NCI-H2107 (cell line): ENCODE data around the gene MRPS21.

ENCODE experiments used
- DNase-seq: peaks from one replicate; lab custom pipeline; 2025; lab: John Stamatoyannopoulos, UW

MRPS21 gene

DNA sequence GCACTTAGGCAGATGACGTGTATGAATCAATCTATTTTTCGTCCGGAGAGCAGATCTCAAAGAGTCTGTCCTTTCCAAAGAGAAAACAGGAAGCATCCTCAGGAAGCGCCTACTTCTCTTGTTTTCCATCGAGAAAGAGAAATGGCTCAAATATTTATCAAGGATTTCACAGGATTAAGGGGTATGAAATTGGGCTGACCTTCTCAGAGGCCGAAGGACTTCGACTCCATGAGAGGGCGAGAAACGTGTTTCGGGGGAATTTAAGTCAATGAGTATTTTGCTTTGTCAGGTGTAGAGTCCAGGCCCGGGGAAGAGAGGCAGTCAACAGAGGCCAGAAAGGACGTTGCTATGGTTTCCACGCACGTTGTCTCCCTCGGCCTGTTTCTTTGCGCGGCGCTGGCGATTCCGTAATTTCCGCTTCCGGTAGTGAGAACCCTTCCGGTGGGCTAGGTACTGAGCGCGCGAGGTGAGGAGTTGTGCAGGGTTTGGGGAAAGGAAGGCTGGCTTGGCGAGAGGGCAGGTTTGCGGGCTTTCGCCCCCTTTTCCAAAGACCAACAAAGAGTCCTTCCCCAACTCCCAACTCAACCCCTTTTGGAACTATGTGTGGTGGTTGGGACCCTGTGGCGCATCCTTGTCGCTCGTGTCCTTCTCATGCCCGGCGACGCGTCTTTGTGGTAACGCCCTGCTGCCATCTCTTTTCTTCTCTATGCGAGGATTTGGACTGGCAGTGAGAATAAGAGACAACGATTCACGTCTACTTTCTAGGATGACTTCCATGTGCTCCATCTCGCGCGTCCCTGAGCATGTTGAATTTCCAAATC, at the start of gene MRPS21:
TSS of gene MRPS21 (plus strand) at position 429 of the 821 bp plus-strand sequence. CDS start 506 bp downstream, outside the sequence.
- peak; percentile 94 for DNase-seq

DNA sequence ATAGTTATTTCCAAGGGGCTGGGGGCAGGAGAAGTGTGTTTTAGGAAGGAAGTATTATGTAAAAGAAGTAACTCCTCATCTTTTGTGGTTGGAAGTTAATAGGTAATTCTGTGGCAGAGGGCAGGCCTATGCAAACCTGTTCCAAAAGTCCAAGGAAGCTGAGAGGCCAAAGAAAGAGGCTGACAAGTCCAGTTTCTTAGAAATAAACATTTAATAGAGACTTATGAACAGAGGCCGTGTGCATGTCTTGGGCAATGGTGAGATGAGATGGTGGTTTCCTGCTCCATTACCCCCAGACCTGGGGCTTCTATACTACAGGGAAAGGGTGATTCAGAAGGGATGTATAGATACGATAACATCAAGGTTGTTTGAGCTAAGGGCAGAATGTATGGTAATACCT, 43.7 kb upstream of the MRPS21 start:
- DNase-seq: no peak

DNA sequence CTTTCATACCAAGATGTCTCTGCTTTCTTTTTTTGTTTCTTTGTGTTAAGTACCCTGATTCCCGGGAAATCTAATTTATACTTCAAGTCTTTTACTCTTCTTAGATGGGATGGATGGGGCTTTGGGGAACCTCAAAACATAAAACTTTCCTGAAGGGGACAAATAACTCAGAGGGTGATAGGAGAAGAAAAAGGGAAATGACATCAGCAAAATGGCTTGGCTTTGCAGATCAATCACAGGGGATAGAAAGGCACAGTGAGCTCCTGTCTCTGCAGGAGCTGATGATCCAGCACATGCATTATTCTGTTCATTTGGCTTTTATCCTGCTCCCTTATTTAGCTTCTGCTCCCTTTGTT, 37.5 kb upstream of the MRPS21 start:
- DNase-seq: no peak

DNA sequence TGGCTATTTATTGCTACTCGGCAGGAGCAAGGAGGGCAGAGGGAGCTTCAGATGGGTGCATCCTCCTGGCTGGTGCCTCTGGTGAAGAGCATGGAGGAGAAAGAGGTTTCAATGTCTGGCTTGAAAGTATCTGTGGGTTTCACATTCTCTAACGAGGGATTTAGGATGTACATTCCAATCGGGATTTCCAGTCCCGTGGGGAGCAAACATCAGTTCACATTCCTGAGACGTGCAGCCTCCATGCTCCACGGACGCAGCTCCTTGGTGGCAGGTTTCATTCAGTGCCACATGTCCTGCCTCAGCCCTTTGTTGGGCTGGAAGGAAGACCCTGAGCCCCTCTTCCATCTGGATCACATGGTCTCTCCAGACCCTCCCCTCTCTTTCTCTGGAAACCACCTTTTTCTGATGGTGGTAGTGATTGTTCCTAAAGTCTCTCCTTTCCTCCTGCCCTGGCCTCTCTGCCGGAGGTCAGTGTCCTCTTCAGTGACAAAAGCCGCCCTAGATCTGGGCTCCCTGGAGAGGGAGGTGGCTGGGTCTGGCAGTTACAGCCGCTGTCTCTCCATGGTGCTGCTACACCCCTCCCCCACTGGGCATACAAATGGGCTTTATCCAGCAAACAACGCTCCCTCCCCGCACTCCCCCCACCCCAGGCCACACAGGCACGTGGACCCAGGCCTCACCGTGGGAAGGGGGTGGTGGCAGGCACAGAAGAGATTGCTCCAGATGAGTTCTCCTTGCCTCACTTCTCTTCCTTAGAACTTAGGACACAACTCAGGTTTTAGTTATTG, 36.9 kb upstream of the MRPS21 start:
- DNase-seq: no peak

DNA sequence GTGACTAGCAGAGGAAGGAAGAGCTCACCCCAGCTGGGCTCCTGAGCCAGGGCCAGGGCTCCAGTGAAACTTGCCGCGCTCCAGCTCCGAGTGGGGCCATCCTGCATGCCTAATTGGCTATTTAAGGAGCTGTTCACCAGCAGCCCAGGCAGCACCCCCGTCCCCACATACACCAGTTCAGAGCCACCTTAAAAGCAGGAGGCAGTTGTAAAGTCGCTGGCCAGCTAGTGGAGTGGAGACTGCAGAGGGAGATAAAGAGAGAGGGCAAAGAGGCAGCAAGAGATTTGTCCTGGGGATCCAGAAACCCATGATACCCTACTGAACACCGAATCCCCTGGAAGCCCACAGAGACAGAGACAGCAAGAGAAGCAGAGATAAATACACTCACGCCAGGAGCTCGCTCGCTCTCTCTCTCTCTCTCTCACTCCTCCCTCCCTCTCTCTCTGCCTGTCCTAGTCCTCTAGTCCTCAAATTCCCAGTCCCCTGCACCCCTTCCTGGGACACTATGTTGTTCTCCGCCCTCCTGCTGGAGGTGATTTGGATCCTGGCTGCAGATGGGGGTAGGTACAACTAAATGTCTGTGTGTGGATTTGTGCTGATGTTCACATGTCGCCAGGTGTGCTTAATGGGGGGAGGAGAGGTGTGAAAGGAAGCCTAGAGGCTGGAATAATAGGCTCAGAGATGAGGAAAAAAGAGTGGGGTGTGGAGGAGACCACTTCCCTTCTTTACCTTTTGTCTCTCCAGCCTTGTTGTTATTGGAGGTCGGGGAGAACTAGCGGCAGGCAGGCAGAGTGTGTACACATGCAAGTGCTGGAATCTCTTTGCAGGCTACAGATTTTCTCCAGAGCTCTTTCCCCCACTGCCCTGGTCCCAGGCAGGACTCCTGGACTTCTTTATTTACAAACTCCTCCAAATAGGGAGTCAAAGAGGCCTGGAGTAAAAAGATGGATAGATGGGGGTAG, 35.8 kb upstream of the MRPS21 start, which contains the start of gene CA14:
TSS of gene CA14 (plus strand) at position 151 of the 962 bp plus-strand sequence. CDS start at position 506, 355 bp downstream.
- no peak for DNase-seq

DNA sequence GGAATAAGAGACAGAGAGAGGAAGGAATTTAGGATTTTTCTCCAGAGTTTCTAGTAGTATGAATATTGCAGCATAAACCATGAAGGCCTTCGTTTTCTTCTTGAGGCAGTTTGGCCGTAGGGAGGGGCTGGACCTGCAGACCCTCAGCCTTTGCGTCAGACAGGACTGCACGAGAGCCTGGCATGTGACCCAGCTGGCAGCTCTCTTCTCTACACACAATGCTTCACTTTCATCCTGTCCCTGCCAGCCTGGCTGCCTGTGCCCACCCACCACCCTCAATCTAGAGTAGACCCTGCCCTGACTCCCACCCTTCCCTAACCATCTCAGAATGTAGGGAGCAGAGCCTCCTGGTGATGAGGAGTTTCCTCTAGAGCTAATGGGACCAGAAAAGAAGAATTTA, 34.4 kb upstream of the MRPS21 start:
- DNase-seq: no peak

DNA sequence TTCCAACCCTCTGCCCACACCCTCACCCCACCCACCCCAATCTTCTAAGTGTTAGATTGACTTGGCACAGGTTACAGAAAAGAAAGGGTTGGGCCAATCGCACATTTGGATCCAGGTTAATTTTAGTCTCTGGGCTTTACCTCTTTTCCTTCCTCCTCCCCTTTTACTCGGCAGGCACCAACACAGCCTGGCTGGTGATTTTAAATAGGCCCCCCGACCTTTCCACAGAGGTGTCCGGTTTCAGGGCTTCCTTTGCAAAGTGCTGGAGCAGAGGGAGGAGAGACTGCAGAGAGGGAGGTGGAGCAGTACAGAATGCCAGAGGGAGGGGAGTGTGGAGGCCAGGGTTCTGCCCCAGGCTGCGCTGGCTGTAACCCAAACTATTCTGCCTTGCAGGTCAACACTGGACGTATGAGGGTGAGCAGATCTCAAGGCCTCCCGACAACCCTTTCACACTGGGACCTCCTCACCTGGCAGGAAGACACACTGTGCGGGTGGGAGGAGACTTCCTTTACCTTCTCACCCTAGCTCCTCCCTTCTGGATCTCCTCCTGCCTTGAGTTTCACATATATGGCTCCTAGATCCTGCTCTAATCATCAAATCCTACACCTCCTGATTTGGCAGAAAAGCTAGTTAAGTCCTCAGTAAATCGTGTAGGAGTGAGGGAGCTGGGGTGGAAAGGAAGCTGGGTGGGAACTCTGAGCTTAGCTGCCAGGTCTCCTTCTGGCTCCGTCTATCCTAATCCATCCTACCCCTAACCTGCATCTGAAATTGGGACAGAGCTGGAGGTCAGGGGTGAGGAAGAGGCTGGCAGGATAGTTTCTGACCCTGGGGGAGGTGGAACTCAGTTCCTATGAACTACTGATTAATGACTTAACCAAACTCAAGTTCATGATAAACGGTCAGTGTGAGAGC, 33.6 kb upstream of the MRPS21 start:
- peak; percentile 71 for DNase-seq

DNA sequence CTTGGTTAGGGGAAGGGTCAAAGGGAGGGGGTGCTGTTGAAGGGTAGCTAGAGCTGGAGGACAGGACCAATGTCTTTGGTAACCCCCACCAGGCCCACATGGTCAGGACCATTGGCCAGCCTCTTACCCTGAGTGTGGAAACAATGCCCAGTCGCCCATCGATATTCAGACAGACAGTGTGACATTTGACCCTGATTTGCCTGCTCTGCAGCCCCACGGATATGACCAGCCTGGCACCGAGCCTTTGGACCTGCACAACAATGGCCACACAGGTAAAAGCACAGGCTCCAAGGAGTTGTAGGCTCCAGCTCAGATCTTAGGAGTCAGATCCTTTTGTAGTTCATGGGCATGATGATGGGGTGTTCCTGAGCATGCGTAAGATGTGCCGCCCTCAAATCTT, 32.3 kb upstream of the MRPS21 start:
- DNase-seq: no peak

DNA sequence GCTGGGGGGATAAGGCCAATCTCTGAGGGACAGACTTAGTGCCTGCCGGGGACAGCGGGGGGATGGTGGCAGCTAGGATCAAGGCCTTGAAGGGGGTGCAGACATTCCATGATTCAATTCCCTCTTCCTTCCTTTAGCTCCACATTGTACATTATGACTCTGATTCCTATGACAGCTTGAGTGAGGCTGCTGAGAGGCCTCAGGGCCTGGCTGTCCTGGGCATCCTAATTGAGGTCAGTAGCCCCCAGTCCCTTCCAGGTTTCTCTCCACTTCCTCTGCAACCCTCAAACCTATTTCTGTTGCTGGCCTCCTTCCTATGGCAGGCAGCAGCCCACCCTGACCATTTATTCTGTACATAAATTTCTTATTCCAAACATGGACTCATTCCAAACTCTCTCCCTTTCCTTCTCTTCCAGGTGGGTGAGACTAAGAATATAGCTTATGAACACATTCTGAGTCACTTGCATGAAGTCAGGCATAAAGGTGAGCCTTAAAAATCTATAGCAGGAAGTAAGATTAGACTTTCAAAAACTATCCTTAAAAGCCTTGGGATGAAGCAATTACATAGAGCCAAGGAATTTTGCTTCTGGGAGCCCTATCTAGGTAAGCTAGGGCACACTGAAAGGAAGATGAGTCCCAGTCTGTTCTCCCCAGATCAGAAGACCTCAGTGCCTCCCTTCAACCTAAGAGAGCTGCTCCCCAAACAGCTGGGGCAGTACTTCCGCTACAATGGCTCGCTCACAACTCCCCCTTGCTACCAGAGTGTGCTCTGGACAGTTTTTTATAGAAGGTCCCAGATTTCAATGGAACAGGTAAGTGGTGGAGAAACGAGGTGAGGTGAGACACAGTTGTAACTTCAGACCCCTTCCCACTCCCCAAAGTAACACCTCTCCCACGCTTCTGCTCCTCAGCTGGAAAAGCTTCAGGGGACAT, 31.0 kb upstream of the MRPS21 start:
- no peak for DNase-seq

DNA sequence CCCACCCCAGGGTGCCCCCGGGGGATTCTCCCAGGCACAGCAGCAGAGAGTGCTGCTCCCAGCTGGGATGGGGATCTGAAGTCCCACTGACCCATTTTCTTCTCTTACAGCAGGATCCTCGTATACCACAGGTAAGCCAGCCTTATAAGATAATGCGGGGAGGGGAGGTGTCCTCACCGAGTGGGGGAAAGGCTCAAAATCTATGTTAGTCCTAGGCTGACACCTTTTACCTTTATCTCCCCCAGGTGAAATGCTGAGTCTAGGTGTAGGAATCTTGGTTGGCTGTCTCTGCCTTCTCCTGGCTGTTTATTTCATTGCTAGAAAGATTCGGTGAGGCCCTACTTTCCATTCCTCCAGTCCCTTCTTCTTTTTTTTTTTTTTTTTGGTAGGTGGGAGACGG, 30.1 kb upstream of the MRPS21 start:
- DNase-seq: no peak

DNA sequence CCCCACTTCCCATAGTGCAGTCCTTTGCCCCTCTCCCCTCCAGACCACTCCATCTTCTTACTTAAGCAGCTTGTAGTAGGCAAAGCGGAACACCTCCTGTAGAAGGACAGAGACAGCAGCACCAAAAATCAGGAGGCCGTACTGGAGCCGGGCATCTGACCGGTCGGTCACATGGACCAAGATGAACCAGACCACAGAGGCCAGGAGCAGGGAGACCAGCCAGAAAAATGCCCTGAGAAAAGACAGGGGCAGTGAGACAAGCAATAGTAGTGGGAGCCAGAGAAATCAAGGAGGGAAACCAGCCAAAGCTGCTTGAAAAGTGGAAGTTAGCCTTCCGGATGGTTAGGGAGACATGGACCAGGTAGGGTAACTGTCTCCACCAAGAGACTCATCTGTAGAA, 25.8 kb upstream of the MRPS21 start:
- no peak for DNase-seq

DNA sequence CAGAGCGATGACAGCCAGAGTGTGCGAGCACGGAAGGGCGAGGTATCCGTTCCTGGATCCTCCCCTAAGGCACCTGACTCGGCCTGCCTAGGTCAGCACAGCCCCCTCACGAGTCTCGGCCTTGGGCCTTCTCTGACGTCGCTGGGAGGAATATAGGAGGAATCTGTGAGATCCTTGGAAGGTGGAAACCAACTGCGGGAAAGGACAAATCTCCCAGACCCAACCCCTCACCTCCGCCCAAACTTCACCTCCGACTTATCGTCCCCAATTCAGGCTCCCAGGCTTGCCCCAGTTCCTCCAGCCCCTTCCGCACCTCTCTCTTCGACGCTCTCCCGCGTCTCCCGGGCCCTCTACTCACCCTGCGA, 25.3 kb upstream of the MRPS21 start:
- no peak for DNase-seq

DNA sequence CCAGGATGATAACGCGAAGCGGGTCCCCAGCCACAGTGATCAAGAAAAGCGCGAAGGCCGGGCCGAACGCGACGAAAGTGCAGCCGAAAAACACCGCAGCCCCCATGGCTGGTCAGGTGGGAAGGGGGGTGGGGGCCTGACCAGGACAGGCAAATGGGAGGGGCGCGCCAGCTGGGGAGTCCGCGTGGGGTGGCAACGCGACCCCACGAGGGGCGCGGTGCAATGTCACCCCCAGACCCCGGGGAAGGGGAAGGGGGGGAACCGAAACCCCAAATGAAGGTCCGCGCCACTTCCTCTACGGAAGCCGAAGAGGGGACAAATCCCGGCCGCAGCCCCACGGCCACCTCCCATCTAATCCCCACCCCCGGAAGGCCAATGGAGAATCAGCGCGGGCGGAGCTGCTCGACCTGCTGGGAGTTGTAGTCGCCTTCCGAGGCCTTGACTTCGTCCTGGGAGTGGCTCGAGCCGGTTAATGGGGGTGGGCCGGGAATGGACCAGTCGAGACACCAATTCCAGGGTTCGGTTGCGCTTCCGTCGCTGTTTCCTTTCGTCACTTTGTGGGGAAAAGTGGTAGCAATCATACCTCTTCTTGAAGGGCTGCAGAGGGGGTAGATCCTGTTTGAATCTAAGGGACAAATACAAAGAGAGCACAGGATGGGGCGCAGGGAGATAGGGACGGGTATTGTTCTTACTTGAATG, 24.8 kb upstream of the MRPS21 start, which contains the start of gene APH1A:
TSS of gene APH1A (minus strand) at position 312 of the 699 bp plus-strand sequence. CDS start at position 106, 206 bp downstream.
- DNase-seq: peak; percentile 96

DNA sequence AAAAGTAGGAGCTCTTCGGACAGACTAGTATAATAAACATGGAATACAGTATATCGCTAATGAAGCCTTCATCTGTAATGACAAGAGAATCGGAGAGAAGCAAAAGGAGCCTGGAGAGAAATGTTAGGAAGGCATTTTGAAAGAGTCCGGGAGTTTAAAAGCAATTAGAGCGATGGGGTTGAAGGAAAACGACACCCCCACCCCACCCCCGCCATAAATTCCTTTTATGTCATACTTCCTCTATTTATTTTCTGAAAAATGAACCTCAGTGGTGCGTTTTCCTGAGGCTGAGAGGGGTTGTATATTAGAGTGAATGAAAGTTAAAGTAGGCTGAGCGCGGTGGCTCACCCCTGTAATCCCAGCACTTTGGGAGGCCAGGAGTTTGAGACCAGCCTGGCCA, 24.2 kb upstream of the MRPS21 start:
- DNase-seq: no peak

DNA sequence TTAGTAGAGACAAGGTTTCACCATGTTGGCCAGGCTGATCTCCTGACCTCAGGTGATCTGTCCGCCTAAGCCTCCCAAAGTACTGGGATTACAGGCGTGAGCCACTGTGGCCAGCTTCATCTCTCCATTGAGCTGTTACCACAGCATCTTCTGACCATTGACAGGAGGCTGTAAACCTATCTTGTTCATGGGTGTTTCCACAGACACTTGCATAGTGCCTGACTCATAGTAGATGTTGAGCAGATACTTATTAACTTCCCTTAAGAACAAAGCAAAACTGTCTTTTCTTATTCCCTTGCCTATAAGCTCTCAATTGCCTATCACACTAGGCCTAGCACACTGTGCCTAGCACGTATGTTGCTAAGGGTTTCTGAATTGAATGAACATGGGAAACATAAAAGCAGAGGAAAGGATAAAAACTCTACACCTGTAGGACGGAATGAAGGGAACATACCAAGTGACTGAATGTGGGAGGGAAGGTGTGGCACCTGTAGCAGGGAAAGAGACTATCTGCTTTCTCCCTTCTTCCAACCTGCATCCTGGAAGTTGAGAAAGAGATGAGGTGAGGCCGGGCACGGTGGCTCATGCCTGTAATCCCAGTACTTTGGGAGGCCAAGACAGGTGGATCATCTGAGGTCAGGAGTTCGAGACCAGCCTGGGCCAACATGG, 22.2 kb upstream of the MRPS21 start:
- no peak for DNase-seq

DNA sequence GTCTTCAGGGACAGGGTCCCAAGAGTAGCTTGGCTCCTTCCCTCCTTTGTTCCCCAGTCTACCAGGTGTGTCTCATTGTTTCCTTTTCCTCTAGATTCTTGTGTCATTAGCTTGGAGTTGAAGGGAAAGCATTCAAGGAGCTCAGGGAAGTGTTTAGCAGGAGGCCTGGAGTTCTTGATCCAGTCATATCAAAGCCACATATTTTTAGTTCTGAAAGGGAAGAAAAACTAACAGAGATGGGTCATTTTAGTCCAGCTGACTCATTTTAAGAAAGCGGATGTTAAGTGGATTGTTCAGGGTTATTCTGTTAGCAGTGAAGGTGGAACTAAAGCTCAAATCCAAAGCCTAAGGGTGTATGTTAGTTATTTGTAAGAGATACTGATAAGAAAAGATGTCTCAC, 20.4 kb upstream of the MRPS21 start:
- no peak for DNase-seq

DNA sequence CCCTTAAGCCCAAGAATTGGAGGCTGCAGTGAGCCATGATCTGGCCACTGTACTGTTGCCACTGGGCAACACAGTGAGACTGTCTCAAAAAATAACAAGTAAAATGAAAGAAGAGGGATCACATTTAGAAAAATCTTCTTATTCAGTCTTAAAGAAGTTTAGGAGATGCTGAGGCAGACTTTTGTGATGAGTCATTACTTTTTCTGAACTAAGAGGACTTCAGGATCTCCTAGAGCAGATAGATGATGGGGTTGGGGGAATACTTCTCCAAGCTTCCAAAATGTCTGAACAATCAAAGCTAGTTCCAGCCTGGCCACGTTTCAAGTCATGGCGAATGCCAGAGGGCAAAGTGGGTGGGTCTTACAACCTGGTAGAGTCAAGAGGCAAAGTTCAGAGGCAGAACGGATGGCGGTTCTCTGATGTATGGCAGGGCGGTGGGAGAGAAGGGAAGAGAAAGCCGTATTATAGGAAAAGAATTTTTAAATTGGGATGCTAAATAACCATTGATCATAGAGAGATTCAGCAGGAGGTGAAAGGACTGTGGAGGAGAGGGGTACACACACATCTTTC, 13.4 kb upstream of the MRPS21 start:
- no peak for DNase-seq

DNA sequence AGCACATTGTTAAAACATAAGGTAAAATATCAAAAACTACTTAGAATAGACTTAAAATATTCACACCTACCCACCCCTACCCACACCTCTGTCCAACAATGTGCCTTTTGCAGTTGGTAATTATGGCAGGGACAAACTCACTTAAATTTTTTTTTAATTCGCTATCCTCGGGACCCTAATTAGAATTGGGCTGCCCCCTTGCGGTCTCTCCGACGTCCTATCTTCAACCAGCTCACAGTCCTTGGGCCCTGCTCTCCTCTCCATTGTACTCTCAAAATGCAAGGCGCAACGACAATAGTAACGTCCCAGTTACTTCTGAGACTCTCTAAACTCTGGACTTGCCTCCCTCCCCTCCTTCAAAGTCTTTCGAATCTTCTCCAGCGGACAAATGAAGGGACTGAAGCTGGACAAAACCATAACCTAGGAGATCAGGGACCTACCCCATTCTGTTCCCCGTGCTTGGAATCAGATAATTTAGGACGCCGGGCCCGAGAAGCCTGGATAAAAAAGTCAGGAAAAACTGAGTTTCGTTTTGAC, 12.4 kb upstream of the MRPS21 start:
- peak; percentile 59 for DNase-seq
